ENCODE measurements around the gene CASP7.

GRCh38 chr10:113679463-113680189 is at the start of gene CASP7:
- TF ChIP-seq CTCF (IDR thresholded peaks at IDR 0.05): no peak
- peak; percentile 14 to 57 for TF ChIP-seq POLR2A (IDR thresholded peaks at IDR 0.05)
